HG03039 (cell line): Measurements from ENCODE around the gene GPN2.

Source experiments
- ATAC-seq: cut with Tn5 transposase; IDR thresholded peaks from one replicate; pipeline ENCODE4 v1.9.1; 2021; ENCODE audit warnings: mild to moderate bottlenecking, moderate library complexity; ENCODE audit not compliant: unreplicated experiment

Gene GPN2

DNA sequence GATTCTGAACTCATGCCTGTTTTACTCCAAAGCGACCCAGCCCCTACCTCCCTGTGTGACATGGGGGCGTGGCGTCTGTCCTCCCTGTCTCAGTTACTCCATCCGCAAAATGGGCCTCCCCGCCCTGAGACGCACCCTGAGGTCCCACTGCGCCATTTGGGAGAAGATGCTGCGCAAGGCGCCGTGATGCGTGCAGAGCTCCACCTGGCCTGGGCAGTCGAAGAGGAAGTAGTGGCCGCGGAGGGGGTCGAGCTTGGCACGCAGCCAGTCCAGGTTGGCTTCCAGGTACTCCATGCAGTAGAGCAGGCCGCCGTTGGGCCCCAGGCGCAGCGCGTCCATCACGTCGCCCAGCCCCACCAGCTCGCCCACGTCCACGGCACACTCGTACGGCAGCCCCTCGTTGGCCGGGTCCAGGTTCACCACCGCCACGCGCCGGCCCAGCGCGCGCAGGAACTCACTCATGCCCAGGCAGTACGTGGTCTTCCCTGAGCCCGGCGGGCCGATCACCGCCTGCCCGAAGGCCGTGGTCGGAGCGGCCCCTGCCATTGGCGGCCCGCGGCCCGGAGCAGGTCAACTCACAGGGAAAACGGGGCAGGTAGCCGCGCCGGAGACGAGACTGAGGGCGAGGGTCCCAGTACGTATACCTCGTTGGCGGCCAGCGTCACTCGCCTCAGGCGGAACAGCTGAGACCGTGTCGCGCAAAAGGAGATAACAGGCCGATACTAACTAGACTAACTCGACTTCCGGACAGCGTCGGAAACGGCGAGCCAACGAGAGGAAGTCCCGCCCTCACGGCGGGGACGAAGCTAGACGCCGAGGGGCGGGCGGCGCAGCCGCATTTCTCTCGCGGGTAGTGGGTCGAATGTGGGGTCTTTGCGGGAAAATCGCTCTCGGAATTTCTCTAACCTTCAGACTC, at the start of gene GPN2:
Gene GPN2 (minus strand): TSS at position 733 of the 916 bp plus-strand sequence. CDS start 187 bp downstream, at position 546.
- ATAC-seq: peak; percentile 79

DNA sequence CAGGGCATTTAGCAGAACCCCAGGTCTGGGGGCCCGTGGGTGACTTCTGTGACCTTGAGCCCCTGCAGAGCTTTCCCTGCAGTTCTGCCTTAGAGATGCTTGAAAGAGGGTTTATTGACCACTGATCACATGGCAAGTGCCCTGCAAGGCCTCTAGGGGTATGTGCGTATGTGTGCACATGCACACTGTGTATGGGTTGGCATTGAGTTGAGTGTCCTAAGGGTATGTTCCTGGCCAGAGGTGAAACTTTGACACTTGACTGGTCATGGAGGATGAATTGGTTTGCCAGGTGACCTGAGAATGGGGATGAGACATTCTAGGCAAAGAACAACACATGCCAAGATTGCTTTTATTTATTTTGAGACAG, 48.6 kb upstream of the GPN2 start:
- ATAC-seq: no peak

DNA sequence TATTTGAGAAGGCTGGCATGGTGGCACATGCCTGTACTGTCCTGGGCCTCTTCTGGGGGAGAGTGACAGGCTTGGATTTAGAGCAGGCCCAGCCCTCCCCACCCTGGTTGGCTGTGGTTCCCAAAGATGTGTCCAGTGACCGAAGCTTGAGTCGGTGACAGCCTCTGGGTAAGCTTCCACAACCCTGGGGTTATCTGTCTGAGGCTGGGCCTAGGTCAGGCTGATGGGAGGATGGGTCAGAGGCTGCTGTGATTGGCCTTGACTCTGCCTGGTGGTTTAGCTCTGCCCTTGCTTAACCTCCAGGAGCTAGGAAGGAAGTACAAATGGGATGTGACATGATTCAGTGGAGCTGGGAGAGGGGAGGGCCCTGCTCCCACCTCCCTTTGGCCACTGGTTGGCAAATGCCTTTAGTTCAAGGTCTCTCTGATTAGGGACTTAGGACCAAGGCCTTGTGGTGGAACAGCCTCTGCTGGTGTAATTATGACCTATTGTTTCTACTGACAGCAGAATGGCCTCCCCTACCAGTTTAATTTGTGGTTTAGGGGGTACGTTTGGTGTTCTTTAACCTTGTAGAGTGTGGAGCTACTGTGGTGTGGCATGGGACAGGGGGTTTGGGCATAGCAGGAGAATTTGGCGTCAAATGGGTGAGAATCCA, 48.0 kb upstream of the GPN2 start:
- ATAC-seq: no peak

DNA sequence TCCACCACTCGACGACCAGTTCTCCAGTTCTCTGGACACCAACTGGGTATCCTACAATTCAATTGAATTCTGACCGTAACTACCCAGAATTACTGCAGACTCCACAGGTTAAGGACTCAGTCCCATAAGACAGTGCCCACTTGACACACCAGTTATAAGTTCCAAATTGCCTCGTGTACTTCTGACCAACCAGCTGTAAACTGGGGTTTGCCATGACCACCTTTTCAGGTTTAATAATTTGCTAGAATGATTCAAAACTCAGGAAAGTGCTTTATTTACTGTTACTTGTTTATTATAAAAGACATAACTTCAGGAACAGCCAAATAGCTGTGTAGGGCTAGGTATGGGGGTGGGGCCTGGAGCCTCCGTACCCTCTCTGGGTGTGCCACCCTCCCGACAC, 46.7 kb upstream of the GPN2 start:
- ATAC-seq: no peak

DNA sequence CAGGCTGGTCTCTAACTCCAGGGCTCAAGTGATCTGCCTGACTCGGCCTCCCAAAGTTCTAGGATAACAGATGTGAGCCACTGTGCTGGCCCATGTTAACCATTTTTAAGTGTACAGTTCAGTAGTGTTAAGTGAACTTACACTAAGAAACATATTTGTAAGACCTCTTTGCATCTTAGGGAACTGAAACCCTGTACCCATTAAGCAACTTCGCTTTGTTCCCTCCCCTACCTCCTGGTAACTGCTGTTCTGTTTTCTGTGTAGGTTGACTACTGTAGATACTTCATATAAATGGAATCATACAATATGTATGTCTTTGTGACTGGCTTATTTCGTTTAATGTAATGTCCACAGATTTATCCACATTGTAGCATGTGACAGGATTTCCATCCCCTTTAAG, 42.4 kb upstream of the GPN2 start:
- ATAC-seq: no peak

DNA sequence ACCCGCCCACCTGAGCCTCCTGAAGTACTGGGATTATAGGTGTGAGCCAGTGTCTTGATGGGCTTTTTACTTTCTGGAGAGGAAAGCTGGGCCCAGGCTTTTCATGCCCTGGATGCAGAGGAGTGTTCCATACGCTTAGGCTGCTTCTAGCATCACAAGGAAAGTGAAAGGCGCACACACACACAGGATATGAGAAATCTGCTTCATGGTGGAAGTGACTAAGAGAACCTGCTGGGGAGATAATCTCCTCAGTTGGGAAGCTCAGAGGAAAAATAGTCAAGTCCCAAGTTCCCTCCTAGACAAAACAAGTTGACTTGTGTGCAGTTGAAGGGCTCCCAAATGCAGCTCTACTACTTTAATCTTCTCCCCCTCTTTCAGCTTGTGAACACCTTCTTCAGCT, 33.6 kb upstream of the GPN2 start:
- no peak for ATAC-seq

DNA sequence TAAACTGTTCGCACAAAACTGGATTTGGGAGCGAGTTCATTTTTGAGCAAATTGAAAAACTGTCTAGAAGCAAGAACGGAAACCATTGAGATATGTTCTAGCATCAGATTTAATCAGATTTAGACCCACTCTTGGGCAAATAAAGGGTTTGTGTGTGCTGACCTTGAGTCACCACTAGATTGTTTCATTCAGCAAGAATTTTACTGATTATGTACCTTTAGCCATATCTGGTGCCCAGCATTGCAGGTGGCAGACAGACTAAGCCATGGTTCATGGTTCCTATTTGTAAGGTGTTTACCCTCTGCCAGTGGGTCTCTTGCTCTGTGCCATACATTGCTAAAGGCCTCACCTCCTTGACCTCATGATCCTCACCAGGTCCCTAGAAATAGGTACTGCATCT, 32.8 kb upstream of the GPN2 start:
- ATAC-seq: no peak

DNA sequence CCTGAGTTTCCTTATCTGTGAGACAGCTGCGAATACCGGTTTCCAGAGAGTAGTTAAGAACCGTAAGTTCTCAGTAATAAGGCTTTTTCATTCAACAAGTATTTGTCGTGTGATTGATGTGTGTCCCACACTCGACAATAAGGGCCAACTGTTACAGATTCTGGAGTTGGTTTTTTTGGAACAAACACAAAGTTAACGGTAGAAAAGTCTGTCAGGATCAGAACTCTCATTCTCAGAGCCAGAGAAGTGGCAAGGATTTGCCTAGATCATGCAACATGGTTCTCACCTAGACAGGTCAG, 32.3 kb upstream of the GPN2 start:
- no peak for ATAC-seq

DNA sequence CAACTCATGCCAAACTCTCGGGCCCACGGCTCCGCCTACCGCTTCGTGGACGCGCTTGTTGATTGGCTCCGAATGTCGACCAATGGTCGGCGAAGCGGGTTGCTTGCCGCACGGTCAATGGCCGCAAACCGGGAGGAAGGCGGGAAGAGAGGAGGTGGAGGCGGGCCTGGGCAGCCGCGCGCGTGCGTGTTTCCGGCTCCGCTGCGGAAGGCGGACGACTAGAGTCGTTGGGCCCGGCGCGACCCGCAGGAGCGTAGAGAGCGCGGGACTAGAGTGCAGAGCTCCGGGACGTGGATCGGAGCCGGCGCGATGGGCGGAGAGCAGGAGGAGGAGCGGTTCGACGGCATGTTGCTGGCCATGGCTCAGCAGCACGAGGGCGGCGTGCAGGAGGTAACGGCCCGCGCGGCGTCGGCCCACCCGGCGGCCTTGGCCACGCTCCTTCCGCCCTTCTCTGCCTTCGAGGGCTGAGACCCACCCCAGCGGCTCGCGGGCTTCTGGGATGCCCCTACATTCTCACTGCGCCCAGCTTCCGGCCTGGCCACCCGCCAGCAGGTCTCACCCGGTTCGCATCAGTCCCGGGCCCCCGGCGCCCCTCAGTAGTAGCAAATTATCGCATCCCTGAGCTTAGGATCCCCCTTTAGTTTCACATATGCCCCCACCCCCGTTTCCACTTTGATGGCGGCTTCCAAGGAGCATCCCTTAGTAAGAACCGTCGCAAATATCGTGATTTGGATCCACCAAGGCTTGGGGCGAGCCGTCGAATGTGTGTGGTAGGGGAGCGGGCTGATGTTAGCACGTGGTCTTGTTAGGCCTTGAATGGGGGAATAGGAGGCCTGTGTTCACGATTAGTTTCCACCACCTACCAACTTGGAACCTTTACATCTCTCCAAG, 31.7 kb upstream of the GPN2 start, which contains the start of gene NUDC:
Gene NUDC (plus strand): TSS at position 204 of the 891 bp plus-strand sequence. CDS start 106 bp downstream, at position 310.
- peak; percentile 85 for ATAC-seq

DNA sequence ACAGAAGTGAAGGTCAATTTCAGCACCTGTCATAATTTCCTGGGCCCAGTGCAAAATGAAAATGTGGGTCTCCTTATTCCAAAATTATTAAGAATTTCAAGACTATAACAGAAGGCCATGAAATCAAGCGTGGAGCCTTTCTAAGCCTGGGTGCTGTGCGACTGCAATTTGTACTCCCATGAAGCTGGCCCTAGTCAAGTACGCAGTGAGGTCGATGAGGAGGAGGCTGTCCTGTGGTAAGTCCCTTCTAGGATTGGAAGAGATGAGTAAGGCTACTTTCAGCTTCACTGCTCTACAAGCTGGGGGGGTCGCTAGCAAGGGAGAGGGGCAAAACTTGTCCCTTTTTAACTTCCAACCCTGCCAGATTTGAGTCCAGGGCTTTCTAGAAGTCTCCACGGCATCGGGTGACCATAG, 31.1 kb upstream of the GPN2 start:
- ATAC-seq: no peak

DNA sequence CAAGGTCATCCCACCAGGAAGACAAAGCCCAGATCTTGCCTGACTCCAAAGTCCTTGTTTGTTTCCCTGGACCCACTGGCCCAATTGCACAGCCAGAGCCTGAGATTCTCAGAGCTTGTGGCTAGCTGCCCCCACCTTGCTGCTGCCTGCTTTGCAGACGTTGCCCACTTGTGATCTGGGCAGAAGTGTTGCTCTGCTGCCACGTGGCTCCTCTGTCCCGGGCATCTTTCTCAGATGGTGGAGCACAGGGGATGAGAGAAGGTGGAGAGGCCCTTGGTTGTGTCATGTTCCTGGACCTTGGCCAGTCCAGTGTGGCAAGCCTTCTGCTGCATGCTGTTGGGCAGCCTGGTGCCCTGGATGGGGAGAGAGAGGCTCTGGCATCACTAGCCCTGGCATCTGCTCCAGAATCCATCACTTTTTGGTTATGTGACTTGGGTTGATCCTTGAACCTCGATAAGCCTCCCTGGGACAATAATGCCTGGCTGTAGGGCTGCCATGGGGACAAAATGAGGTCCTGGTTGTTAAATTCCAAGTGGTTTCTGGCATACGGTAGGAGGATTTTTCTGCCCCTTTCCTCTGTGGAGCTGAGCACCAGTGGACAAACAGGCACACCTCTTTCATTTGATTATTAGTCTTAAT, 25.2 kb upstream of the GPN2 start:
- ATAC-seq: no peak

DNA sequence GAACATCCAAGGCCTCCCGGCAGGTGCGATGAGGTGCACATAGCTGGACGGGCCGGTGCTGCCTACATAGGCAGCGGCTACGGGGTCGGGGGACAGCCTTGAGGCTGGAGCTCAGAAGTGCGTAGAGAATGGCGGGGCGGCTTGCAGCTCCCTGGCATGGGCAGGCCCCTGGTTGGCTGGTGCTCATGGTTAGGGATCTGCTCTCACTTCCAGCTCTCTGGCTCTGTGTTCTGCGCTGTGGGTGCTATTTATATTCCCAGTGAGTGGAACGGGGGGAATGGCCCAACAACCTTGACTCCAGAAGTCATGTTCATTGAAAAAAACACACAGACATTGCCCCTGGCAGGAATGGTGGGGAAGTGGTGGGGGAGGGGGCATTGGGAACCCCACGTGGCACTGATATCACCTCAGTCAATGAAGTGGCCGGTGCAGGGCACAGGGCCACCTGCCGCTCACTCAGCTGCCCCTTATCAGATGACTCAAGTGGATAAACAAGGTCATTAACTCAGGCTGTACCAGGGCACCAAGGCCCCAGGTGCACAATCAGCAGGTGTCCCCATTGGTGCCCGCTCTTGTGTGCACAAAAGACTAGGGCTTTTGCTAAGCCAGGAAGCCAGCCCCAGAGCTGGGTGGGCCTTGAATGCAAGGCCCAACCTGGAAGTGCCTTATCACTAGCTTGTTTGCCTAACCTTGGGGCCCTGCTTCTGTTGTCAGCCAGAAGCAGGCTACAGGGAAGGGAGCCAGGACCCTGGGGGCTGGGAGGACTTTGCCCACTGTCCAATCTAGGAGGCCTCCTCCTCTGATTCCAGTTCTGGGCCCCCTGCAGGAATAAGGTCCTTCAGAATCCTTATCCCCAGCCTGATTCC, 23.9 kb upstream of the GPN2 start, which contains the start of gene NR0B2:
Gene NR0B2 (minus strand): TSS at position 222 of the 866 bp plus-strand sequence. CDS start 35 bp downstream, at position 187.
- no peak for ATAC-seq

DNA sequence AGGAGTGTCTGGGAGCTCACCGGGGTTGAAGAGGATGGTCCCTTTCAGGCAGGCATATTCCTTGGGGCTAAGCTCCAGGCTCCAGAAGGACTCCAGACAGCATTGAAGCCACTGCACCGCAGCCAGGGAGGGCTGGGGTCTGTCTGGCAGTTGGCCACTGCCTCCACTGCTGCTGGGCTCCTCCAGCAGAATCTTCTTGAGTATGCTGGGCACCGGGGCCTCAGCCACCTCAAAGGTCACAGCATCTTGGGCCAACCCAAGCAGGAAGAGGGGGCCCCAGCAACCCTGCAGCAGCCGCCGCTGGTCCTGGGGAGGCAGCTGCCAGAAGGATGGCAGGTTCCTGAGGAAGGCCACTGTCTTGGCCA, 23.3 kb upstream of the GPN2 start:
- ATAC-seq: no peak

DNA sequence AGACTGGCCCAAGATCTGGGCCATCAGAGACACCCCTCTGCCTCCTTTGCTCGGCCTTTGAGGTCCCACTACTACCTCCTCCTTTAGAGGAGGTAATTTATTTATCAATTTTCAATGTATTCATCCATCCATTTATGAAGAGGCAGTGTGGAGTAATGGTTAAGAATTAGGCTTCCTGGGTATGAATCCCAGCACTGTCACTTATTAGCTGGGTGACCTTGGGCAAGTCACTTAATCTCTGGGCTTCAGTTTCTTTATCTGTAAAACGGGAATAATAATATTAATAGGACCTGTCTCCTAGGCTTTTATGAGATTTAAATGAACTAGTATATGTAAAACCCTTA, 22.0 kb upstream of the GPN2 start:
- ATAC-seq: no peak

DNA sequence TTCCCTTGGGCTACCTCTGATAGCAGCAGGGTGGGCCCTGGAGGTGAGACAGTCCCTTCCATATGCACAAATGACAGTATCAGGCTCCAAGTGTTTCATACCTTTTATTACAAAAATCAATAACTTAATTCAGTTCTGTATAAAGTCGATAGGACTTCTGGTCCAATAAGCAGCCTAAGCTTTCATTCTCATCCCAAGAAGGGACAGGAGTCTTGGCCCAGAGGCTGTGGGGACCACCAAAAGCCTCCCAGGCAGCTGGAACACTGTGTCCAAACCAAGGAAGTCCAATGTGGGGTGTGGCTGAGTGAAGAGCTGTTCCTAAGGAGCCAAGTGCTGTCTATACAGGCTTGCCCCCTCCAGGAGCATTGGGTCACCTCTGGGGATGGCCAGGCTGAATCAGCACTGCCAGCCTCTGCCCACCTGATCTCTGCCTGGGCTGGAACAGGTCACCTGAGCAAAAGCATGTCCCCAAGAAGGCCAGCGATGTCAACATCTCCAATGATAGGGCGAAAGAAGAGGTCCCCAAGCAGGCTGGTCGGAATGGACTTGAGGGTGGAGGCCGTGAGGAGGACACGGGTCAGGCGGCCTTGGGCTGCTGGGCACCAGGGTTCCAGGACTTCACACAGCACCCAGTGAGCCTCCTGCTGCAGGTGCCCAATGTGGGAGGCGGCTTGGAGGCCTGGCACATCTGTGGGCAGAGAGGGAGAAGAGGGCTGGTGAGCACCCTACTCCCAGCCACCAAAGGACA, 21.5 kb upstream of the GPN2 start:
- ATAC-seq: no peak

DNA sequence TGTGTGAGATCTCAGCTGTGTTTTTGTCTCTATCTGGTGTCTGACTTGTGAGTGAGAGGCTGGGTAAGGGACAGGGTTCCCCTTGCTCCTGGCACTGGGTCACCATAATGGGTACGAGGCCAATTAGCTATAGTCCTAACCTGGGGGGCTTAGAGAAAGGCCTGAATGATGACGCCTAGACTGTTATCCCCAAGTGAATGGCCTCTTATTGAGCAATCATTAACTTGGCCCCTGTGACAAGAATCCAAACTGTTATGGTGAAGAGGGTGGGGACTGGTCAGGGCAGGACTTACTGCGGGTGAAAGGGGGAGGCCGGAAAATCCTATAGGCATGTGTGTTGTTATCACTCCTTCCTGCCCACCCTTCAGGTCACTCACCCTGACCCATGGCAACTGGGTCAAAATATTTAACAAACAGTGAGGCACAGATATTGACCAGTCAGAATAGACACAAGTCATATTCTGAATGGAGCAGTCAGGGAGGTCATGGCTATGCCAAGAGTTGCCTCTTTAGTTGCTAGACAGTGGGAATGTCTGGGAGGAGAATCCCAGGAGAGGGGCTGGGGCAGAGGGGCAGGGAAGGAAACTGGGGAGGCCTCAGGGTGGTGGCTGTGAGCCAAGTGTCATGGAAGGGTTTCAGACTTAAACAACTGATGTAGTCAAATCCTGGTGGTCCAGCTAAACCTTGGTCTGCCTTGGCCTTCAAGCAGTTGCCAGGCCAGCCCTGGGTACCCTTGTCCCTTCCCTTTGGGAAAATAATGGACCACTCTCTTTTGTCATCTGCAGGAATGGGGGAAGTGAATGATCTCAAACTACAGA, 20.5 kb upstream of the GPN2 start:
- no peak for ATAC-seq

DNA sequence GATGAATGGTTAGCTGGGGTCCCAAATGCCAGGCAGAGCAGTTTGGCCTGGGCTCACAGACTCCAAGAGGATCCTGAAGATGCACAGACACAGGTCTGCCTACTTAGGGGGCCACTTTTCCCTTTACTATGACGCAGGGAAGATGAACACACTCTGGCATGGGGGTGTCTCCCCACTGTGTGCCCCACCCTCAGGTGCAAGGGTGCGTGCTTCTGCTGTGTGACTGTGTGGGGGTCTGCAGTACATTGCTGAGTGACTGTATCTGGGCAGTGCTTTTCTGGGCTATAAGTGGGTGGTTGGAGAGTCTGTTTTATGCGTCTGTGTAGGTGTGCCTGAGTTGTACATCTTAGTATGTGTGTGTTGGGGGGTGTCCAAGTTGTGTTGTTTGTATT, 19.9 kb upstream of the GPN2 start:
- no peak for ATAC-seq

DNA sequence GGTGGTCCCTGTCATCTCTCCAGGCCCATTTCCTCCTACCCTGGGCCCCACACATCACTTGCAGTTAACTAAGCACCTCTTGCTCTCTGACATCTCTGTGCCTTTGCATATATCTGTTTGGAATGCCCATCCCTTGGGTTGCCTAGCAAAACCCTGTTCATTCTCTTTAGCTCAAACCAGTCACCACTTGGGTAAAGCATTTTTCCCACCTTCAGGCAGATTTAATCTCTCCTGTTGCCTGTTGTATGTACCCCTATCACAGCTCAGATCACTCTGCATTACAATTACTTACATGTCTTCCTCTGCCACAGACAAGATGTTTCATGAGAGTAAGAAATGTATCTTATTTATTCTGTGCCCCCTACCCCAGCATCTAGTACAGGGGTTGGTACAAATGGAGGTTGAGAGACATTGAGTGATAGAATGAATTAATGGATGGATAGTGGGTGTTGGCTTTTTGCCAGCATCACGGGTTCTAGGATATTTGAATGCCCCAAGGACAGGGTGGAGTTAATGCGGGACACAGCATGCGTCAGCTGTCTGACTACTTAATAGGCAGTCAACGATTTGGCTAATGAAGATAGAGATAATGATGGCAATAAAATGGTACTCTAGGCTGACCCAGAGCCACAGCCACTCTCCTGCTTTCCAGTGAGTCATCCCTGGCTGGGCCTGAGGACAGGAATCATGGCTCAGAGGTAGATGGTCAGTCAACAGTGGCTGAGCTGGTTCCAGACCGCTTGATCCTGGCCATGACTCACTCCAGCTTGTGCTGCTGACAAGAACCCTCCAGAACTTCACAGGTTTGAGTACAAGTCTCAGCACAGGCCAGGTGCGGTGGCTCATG, 17.2 kb upstream of the GPN2 start:
- no peak for ATAC-seq
